ENCODE results near the gene STX18. TPM values are rescaled to one million over a fixed set of nuclear protein-coding genes. Genes with fewer than 3 reads are reported as not detected.

STX18 gene
- total RNA-seq, 1 donor from 2014 or later = 14.2 TPM

DNA sequence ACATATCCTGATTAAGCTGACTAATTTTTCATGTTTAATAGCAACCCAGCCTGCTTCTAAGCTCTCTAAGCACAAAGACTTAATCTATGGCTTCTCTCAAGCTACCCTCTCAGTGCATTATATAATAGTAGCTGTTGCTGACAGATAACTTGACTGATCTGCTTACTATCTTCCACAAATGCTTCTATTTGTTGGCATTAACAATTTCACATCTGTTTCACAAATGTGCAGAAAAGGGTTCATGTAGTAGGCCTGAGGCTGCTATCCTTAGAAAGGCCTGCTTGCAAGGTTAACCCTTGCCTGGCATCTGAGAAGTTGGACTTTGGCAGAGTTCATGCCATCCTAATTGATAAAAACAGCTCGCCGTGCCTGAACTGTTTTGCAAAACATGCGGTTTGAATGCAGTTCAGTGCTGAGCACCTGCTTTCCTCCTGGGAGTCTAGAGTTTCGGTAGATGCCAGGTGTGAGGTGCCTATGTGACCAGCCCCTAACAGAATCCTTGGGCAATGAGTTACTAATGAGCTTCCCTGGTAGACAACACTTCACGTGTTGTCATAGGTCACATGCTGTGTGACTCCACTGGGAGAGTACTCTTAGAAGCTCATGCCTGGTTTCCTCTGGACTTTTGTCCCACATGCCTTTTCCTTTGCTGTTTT is 86.5 kb downstream of the STX18 start:
- no peak for DNase-seq (ENCODE audit: low spot score)
- ATAC-seq = no peak

DNA sequence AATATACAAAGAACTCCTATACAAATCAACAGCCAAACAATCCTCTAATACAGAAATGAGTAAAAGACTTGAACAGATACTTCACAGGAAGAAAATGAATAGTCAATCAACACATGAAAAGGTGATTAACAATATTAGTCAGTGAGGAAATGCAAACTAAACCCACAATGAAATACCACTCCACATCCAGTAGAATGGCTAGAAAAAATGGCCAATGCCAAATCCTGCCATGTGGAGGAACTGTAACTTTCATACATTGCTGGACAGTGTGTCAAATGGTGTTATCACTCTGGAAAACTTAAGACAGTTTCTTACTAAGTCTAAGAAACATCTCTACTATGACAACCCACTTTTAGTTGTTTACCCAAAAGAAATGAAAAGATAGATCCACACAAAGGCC is 95.4 kb downstream of the STX18 start:
- ATAC-seq (no peak), DNase-seq (ENCODE audit: low spot score) (no peak)

DNA sequence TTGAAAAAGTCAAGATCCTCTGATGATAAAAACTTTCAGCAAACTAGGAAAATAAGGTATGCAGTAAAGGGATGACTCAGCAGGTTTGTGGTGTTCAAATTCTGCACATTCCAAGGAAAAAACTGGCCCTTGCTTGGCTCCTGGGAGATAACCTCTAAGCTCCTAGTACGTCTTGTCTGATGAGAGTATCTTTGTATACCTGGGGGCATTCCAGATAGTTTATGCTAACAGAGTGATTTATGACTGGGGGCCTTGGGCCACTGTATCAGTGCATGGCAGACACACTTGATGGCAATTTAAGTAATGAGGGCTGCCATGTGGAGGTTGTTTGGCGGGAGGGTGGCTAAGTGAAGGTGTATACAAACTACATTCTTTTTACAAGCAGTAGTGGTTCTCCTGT is 98.0 kb downstream of the STX18 start:
- DNase-seq (ENCODE audit: low spot score) (no peak), ATAC-seq (no peak)

DNA sequence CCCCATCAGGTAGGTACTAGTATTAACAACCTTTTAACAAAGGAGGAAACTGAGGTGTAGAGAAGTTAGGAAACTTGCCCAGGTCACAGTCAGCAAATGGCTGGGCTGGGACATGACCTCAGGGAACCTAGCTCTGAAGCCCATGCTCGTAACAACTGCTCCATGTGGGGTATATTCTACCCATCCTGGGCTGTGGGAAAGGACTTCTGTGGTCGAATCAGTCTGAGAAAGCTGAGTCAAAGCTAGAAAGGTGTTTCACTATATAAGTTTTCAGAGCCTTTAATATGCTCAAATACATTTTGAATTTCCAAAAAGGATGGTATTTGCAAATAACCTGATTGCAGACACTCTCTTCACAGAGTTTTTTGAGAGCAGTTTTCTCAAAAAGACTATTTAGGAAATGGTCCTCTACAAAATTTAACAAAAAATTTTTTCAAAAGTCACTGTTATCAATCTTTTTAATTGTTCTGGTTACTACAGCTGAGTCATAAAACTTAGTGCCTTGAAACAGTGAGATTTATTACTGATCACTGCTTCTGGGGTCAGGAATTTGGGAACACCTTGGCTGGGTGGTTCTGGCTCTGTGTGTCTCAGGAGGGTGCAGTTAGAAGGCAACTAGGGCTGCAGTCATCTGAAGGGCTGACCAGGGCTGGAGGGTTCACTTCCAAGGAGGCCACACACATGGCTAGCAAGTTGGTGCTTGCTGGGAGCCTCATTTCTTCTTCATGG is 101.4 kb downstream of the STX18 start:
- ATAC-seq = no peak
- DNase-seq (ENCODE audit: low spot score) = no peak

DNA sequence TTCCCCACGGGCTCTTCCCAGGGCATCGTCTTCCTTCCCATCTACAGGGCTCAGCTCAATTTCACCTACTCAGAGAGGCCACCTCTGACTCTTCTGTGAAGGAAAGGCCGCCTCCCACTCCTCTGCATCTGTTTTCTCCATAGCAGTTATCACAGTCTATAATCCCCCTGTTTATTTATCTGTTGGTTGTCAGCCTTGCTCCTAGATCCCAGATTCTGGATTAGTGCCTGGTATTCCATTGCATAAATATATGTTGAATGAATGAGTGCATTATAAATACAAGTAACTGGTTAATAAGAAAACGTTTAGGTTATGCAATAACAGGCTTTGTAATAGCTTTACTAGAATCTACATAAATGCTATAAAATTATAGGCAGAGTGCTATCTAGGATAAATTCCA is 102.1 kb downstream of the STX18 start:
- no peak for DNase-seq (ENCODE audit: low spot score)
- ATAC-seq = no peak

DNA sequence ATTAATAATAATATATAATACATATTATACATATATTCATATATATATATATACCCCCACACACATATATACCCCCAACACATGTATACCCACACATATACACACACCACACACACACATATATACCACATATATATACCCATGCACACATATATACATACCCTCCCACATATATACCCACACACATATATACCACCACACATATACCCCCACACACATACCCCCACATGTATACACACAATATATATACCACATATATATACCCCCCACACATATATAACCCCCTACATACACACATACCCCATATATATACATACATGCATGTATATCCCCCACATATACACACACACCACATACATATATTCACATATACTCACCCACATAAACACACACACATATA is 103.0 kb downstream of the STX18 start:
- ATAC-seq (no peak), DNase-seq (ENCODE audit: low spot score) (no peak)

DNA sequence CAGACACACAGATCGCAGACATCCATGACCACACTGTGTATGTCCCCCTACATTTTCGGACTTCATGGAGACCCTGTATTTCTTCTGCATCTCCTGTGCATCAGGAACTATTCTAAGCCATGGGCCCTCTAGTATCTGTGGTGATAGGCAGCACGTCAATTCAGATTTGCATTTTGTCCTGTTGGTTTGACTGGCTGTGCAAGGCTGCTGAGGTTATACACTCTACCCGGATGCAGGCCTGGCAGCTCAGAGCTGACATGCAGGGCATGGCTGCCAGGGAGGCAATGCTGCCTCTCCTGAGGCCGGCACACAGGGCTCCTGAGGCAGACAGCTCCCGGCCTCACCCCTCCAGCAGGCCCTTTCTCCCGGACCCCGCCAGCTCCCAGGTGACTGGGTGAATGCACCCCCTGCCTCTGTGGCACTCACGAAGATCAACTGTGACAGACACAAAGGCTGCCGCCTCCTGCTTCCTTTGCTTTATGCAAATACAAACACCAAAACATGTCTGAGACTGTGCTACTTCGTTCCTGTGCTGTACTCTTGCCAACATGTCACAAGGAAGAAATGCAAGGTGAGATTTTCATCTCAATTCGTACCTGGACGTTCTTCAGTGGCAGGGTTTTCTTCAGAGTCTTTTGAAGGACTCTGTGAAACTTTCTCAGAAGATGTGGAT is 103.9 kb downstream of the STX18 start:
- no peak for DNase-seq (ENCODE audit: low spot score)
- no peak for ATAC-seq

DNA sequence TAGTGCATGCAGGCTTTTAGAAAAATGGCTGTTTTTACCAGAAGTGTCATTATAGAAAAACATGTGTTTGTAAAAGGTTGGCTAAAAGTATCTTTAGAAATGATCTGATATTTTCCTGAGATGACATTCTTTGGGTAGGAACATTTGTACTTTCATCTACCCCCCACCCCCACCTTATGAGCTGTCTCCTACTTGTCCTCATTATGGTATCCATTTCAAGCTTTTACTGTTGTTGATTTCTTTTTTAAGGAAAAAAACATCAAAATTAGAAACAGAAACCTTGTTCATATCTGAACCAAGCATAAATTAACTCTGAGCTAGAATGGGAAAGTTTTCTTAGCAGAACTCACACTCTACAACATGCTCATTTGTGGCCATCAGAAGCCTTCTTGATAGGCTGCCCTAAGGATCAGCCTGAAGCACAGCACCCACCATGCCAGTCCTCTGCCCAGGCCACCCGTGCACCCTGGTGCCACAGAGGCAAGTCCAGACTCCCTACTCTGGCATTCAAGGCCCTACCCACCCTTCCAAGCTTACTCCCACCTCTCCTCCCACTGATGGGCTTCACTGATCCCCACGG is 105.5 kb downstream of the STX18 start:
- no peak for DNase-seq (ENCODE audit: low spot score)
- no peak for ATAC-seq

DNA sequence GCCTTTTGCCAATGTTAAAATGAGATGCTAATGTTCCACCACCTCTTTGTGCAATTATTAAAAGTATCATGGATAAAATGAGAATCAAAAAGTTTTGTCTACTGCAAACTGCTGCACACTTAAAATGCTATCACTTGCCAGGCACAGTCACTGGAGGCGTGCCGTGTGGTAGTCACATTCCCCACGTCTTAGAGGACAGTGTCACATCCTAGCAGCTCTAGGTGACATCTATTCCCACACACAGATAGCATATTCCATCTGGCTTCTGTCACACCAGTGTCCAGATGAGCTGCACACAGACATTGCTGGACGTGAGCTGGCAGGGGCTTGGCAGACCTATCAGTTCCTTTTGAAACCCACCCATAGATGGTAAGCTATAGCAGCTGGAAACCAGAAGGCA is 107.9 kb downstream of the STX18 start:
- ATAC-seq = no peak
- DNase-seq (ENCODE audit: low spot score) = no peak

DNA sequence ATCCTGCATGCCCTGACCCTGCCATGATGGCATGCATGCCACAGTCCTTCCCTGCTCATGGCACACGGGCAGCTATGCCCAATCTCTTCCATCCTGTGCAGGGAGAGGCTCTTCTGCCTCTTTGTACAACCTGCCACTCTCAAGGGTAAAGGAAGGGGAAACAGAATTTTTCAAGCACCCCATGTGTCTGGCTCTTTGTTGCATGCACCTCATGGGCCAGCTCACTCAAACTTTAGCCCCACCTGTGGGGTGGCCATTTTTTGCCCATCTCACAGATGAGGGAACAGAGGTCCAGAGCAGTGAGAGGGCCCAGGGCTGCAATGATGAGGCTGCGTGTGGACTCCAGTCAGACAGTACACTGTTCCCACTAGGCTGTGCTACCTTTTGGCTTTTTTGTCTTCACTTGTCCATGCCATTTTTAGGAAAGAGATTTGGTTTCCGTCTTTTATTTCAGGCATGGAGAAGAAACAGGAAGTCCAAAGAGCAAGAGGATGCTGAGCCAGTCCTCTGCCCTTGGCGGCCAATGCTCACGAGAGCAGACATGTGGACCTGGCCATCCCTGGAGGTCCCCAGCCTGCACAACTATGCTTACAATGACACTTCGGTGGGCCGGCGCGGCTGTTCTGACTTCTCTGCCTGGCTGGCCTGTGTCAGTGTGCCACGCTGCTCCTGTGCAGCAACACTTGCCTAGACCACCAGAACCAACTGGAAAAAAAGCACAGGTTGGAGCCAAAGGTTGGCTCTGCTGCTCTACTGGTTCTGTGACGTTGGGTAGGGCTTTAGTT is 109.3 kb downstream of the STX18 start:
- no peak for DNase-seq (ENCODE audit: low spot score)
- ATAC-seq = no peak

DNA sequence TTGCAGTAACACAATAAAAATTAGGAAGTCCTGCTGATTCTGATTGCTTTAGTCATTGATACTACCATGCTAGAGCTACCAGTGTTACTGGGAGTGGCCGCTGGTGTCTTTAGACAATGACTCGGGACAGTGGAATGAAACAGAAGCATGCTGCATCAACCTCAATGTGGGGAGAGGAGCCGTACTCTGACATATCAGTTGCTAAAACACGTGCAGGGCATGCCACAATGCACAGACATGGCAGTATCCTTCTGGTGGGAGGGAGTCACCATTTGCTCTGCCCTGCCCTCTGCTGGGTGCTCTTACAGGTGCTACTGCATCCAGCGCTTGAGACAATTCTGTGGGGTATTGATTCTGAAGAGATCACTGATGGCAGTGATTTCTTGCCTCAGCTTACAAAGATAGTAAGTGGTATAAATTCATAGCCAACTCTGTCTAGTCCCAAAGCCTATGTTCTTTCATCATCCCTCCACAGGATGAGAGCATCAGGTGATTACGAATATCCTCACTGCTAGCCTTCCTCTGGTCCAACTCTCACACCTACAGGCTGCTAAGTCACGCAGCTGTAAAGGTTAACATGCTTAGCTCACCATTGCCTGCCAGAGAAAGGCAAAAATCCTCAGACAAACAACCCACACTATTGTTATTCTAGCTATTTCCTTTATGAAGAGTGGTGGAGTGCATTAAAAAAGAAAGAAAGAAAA is 111.2 kb downstream of the STX18 start:
- no peak for DNase-seq (ENCODE audit: low spot score)
- peak; percentile 86 for ATAC-seq

DNA sequence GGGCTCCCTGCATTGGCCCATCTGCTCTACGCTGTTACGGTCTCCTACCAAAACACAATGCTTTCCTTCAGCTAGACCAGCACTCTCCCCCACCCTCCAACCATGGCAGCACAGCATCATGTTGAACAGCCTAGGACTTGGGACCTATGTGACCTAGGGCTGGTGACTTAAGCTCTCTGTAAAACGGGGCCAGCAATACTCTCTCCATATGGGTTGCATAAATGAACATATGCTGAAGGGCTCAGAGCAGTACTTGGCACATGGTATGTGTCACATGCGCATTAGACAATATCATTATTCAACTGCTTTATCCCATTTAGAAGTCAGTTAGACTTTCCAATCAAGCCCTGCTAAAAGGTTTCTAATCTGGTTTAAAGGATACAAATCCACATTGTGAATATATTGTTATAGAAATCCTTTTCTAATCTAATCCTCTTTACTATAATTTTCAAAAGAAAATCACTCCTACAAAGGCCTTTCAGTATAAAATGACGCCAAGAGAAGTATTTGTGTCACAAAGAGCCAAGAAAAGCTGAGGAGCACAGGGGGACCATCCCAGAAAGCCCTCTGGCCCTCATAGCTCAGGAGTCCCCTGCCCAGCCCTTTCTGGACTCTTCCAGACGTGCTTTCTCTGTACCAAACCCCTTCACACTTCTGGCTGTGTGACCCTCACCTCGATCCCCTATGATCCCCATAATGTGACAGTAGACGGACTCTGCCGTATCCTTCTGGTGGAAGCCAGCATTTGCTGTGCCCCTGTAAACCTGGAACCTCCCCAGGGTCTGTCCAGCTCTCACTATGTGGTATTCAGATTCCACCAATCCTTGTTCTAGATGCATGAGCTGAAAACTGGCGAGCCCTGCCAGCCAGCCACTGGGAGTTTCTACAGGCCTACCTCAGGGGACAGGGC is 112.6 kb downstream of the STX18 start:
- ATAC-seq (no peak), DNase-seq (ENCODE audit: low spot score) (no peak)

DNA sequence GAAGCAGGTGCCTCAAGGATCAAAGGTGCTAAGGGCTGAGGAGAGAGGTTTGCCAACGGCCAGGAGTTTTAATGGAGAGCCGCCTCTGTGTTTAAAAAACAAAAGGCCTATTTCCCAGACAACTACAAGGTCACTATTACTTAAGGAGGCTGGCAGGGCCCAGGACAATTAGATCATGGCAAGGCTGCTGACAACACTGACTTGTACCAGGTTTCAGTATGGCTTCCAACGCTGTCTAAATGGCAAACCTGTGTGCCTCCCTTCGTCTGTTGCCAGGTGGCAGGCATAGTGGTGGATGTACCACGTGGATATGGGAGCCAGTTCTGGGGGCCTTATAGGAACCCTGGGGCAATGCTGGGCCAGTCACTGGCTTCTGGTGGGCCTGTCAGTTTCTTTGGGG is 114.0 kb downstream of the STX18 start:
- ATAC-seq (no peak), DNase-seq (ENCODE audit: low spot score) (no peak)

DNA sequence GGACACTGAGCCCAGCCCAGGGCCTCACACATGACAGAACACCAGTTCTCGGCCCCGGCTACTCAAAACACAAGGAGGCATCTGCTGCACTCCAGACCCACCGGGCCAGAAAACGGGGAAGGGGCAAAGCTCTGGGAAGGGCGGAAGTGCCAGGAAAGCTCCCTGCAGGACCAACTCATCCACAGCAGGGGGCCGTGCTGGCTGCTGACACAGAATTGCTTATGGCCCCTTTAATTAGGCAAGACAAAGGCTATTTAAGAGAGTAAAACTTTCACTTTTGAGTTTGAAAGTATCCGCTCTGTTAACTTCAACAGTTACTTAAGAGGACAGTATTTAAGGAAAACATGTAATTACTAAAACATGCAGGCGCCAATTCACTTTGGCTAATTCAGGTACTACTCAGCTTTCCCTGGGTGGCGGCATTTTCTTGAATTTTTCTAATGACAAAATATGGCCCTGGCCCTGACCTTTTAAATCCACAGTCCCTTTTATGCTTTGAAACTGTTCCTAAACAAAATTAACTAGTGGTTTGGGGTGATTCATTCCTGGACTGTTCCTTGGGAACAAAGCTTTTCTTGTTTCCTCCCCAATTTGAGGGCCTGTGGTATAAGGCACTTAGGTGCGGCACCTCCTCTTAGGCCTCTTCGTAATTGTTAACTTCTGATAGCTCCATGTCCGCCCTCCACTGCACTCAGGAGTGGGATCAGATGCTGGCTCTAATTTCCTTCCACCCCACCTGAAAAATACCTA is 114.6 kb downstream of the STX18 start:
- ATAC-seq = no peak
- DNase-seq (ENCODE audit: low spot score) = no peak

DNA sequence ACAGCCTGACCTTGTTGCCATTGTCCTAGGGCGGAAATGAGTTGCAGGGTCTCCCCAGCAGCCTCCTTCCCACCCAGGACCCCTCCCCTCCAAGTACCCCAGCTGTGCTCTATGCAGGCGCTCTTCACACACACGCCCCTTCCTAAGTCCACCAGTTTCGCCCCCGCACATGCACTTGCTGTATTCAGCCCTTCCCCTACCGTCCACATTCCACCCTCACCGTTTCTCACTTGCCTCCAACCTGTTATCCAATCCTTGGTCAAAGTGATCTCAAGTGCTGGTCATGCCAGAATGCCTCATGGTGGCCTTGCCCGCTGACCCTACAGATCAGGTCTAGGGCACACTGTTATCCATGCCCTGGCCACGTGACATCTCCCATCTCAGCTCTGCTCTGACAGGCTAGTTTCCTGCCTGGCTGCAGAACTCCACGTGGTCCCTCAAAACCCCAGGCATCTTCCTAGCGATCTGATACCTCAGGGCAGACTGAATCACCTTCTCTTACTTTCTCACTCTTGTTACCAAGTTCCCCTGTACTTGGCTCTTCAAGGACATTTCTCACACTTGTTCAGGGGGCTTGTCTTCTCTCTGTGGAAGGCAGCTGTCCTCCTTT is 115.2 kb downstream of the STX18 start:
- DNase-seq (ENCODE audit: low spot score) = no peak
- ATAC-seq = no peak

DNA sequence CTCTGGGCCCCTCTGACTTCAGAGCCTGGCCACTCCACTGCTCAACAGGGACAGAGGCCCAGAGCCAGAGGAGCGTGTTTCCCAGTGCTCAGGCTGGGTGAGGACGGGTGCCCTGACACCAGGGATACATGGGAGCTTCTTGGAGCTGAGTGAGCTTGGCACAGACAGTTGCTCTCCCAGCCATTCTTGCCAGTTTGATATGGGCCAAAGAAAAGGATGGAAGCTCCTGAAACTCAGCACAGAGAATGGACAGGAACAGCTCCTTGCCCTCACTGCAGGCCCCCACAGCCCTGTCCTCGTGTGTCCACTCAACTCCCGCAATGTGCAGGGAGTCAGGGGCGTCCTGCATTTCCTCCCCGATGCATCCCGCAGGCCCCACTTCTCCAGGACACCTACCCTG is 116.2 kb downstream of the STX18 start:
- ATAC-seq = no peak
- no peak for DNase-seq (ENCODE audit: low spot score)

DNA sequence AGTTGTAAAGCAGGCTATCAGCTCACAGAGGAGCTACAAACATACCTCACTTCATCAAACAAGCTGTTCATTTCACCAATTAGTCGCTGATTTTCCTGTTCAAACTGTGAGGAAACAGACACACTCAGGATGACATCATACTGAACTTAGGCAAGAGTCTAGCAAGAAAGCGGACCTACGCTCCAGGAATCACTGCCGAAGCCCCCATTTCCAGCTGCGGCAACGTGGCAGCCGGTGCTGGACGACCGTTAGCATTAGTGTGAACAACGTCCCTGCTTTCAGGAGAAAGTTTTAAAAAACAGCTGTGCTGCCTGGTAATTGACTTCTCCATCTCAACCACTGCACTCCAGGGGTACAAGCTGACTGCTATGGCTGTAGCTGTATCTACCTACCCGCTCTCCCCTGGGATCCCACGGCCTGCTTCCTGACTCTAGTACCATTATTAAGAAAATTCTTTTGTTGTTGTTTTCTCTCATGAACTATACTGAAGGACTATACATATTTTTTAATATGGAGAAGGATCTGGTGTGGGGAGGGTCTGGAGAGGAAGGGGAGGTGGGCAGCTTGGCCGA is 116.6 kb downstream of the STX18 start:
- no peak for ATAC-seq
- no peak for DNase-seq (ENCODE audit: low spot score)

DNA sequence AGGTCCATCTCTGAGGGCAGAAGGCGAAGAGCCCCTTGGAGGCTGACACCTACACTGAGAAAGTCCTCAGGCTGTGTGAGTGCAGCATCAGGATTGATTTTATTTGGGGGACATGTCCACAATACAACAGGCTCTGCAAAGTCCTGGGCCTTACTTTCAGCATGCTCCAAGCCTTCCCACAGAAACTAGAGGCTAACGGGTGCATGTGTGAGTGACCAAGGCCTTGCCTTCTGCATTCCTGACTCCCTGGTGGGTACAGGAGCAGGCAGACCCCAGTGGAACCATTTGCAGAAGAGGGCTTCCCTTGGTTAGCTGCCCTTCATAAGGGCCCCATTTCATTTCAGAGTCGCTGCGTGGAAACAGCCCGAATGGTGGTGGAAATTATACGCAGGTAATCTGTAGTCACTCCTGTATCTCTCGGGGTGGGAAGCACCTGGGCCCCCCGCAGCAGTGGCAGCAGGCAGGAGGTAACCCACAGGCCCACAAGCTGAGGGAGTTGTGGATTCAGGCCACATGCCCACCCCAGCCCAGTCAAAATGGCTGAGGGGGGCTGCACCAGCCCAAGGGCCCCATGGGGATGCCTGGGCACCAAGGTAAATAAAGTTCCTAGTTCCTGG is 117.2 kb downstream of the STX18 start:
- DNase-seq (ENCODE audit: low spot score) = no peak
- no peak for ATAC-seq

Measured in left lobe of liver (tissue), 2 donors.